Mucosa of descending colon (tissue), 3 donors: Measurements from ENCODE around the gene BMAL1. TPM values are rescaled to one million over a fixed set of nuclear protein-coding genes. Genes with fewer than 3 reads are reported as not detected.

Experiments
- ATAC-seq: fragments of 200-7000 bp; cut with Tn5 transposase; one replicate; pipeline ENCODE4 v1.9.1; 2020; ENCODE audit warnings: mild to moderate bottlenecking, moderate library complexity
- DNase-seq, 3 donors: peaks; one replicate each; pipeline ENCODE4 v3.0.0-alpha.2; 2020
- H3K36me3 ChIP-seq: fragments of 200-600 bp; one replicate; pipeline ENCODE4 v1.8.0; 2021; ENCODE audit warnings: low read depth, mild to moderate bottlenecking
- H3K4me1 ChIP-seq: fragments of 200-600 bp; one replicate; pipeline ENCODE4 v1.8.0; 2021; ENCODE audit warnings: low read depth, mild to moderate bottlenecking
- H3K4me3 ChIP-seq: fragments of 200-600 bp; one replicate; pipeline ENCODE4 v1.8.0; 2021; ENCODE audit warnings: mild to moderate bottlenecking
- H3K9me3 ChIP-seq: fragments of 200-600 bp; one replicate; pipeline ENCODE4 v1.8.0; 2021; ENCODE audit warnings: mild to moderate bottlenecking
- intact Hi-C, 2 donors: fragments of 100-400 bp; cut with DNase I in 1 of 2; cut with micrococcal nuclease in 1 of 2; formaldehyde crosslinking; loops; one replicate each; pipeline versions ENCODE4 v1.11.0 to v1.11.1; 2022; cut with DNase I, micrococcal nuclease
- total RNA-seq, 3 donors: library from RNA; stranded (reverse); fragmentation: NEBNext Ultra II Directional in 2 of 3; extraction: Animal tissue kit (Norgen Biotek cat#: 25700) in 2 of 3; gene quantifications; one replicate each; pipeline versions ENCODE4 v1.2.1 to v1.2.4, GENCODE V29; 2021 to 2023
- TF ChIP-seq, protein P1 (sequence below): fragments of 200-600 bp; IDR thresholded peaks from one replicate; pipeline ENCODE4 v1.8.0; 2022; ENCODE audit warnings: antibody characterized with exemption, mild to moderate bottlenecking
- donor health status: DM: no; HTN: no; CAD: no; lungs with moderate emphysema.
- donor health status: DM: no; HTN: no; CAD: no.
- donor health status: DM: no; HTN: yes; CAD: no.

BMAL1 gene
- total RNA-seq, 3 donors from 2014 or later = 26.6 to 40.1 (median 29.8) TPM

DNA sequence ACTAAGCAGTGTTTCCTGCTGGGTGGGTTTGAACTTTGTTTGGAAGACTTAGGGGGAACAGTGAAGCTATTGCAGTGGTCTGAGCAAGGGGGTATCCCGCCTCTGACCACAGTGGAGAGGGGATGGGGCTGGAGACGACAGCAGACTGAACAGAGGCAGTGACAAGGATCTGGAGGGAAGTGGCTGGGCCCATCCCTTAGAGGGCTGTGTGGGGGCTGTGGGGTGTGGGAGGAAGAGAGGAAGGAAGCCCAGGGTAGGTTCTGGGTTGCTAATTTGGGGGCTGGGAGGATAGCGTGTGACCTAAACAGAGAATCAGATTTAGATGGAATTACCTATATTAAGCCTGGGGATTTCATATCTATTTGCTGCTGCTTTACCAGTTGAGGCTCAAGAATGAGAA lies 70.7 kb downstream of the BMAL1 start:
- DNase-seq (no peak), ATAC-seq (no peak)
- H3K4me3 ChIP-seq = no peak overlapping the region
- H3K4me1 ChIP-seq = peaks cover 8% of the 10 kb centered on the region
- TF ChIP-seq, protein P1, sequence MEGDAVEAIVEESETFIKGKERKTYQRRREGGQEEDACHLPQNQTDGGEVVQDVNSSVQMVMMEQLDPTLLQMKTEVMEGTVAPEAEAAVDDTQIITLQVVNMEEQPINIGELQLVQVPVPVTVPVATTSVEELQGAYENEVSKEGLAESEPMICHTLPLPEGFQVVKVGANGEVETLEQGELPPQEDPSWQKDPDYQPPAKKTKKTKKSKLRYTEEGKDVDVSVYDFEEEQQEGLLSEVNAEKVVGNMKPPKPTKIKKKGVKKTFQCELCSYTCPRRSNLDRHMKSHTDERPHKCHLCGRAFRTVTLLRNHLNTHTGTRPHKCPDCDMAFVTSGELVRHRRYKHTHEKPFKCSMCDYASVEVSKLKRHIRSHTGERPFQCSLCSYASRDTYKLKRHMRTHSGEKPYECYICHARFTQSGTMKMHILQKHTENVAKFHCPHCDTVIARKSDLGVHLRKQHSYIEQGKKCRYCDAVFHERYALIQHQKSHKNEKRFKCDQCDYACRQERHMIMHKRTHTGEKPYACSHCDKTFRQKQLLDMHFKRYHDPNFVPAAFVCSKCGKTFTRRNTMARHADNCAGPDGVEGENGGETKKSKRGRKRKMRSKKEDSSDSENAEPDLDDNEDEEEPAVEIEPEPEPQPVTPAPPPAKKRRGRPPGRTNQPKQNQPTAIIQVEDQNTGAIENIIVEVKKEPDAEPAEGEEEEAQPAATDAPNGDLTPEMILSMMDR = no peak
- H3K9me3 ChIP-seq = no peaks in the 10 kb centered on the region
- intact Hi-C loops = loop anchor here in 1 of 2 donors (10.0 kb wide), 2 partner anchors 134 to 374 kb away; no protein-coding TSS in a partner anchor
- no peaks in the 10 kb centered on the region for H3K36me3 ChIP-seq

DNA sequence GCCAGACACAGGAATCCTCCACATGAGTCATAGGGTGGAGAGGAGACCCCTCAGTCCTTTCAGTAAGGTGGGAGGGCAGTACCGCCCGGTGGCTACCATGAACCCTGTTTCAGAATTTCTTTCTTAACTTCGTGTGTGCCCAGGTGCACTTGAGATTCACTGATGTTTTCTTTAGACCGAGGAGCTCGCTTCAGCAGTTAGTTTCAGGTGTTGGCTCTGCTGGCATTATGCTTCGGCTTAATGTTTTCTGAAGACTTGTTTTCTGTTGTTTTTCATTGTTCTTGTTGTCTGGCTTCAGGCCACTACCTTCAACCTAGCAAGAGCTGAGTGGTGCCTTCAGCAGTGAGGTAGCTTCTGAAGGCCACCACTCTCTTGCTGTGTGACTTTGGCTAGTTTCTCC lies 71.5 kb downstream of the BMAL1 start:
- Histone ChIP-seq H3K9me3 (no peaks in the 10 kb centered on the region), H3K36me3 (no peaks in the 10 kb centered on the region), H3K4me1 (peaks cover 8% of the 10 kb centered on the region), H3K4me3 (no peak overlapping the region)
- no peak for DNase-seq
- TF ChIP-seq, protein P1 = no peak
- ATAC-seq = no peak
- intact Hi-C loops = loop anchor here in 1 of 2 donors (10.0 kb wide), 2 partner anchors 134 to 374 kb away; no protein-coding TSS in a partner anchor

DNA sequence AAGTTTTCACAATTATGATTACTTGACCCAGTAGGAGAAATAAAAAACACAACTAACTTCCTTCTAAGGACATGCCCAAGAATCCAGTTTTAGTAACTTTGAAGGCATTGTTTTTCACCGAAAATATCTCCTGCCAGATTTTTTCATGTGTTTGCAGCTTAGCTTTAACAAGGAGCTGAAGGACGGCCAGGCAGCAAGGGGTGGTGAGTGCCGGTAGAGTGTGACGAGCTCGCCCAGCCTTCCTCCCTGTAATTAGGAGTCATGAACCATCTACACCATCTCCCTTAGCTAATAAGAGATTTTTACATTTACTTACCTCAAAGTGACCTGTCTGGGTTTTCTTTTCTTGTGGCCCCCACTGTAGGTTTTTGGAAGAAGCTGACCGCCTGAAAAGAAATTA lies 72.0 kb downstream of the BMAL1 start:
- peaks cover 8% of the 10 kb centered on the region for H3K4me1 ChIP-seq
- intact Hi-C loops = loop anchor here in 1 of 2 donors (10.0 kb wide), 2 partner anchors 135 to 375 kb away; no protein-coding TSS in a partner anchor
- H3K36me3 ChIP-seq = no peaks in the 10 kb centered on the region
- DNase-seq (no peak), ATAC-seq (no peak)
- H3K9me3 ChIP-seq = no peaks in the 10 kb centered on the region
- no peak overlapping the region for H3K4me3 ChIP-seq
- TF ChIP-seq, protein P1 = no peak

DNA sequence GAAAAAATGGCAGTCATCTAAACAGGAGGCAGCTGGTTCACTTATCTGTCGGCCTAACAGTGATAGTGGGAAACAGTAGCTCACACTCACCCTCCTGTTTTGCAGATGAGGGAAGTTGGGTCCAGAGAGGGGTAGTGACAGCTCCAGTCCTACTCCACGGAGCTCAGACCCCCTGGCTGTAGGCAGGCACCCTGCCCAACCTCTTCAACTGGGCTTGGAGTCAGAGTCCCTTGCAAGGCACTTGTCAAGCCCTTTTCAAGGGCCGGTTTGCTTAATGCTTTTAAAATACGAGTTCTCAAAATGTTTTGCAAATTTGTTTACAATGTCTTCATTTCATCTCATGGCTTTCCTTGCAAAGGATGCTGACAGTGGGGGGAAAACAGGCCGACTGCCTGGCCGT lies 75.1 kb downstream of the BMAL1 start:
- Histone ChIP-seq H3K36me3 (no peaks in the 10 kb centered on the region), H3K4me3 (no peak overlapping the region), H3K9me3 (no peaks in the 10 kb centered on the region), H3K4me1 (peaks cover 6% of the 10 kb centered on the region)
- TF ChIP-seq, protein P1 = no peak
- no peak for ATAC-seq
- no peak for DNase-seq
- intact Hi-C loops = no loop called here

DNA sequence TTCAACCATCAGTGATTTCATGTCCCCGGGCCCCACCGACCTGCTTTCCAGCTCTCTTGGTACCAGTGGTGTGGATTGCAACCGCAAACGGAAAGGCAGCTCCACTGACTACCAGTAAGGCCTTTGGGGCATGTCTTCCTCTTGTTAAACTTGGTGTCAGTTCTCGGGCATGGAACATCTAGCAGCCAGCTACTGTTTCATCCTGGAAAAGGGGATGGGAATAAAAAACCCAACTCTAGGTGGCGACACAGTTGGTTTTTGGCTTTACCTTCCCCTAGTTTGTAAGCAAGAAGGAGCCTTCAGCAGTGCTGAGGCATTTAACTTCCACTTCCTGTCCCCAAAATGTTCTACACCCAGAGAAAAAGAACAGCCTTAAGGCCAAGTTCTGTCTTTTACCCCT lies 76.7 kb downstream of the BMAL1 start:
- TF ChIP-seq, protein P1 = no peak
- no peaks in the 10 kb centered on the region for H3K36me3 ChIP-seq
- peak; percentile 53 for ATAC-seq

DNA sequence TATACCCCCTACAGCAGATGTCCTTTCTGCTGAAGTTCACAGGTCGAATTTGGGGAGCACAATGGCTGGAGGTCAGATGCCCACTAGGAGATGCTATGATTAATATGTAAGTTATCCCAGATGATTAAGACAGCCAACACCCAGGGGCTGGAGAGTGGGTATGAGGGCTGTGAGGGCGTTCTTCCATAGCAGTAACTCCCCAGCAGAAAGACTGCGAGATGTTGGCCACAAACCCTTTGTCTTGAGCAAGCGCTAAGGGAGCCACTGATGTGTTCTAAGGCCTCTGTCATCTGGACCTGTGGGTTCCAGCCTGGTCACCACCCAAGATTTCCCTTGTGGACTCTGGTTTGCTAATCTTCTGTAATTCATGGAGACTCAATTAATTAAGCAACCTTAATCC lies 77.6 kb downstream of the BMAL1 start:
- Histone ChIP-seq H3K36me3 (no peaks in the 10 kb centered on the region), H3K4me1 (no peaks in the 10 kb centered on the region), H3K4me3 (no peak overlapping the region), H3K9me3 (no peaks in the 10 kb centered on the region)
- TF ChIP-seq, protein P1 = no peak
- ATAC-seq (no peak), DNase-seq (no peak)
- intact Hi-C loops = no loop called here

More for the DNA sequence above, 76.7 kb downstream of the BMAL1 start:
- H3K9me3 ChIP-seq = no peaks in the 10 kb centered on the region
- DNase-seq = peak in 1 of 3 donors; percentile 64
- H3K4me3 ChIP-seq = no peak overlapping the region
- H3K4me1 ChIP-seq = no peaks in the 10 kb centered on the region
- intact Hi-C loops = no loop called here
